NCI-H2171 treated with DMSO at 0.1 percent for 48 hours (cell line): ENCODE measurements around the gene SEC61A2.
"Not testable (repeated sequence)": the region's sequence is repeated elsewhere in the genome, so short reads cannot be mapped to it uniquely, and the experiment has no call there.

Source experiments
- DNase-seq: peaks from one replicate; lab custom pipeline; 2025; lab: John Stamatoyannopoulos, UW

The SEC61A2 gene

GRCh38 chr10:12129222-12130111 lies at the start of gene SEC61A2:
SEC61A2 (plus strand) TSS chr10:12129677; CDS start chr10:12129788, 111 bp downstream.
- peak; percentile 64 for DNase-seq

GRCh38 chr10:12081470-12081869 lies 48.0 kb upstream of the SEC61A2 start:
- no peak for DNase-seq

GRCh38 chr10:12081879-12082557 lies 47.5 kb upstream of the SEC61A2 start:
- DNase-seq: no peak

- no peak for DNase-seq
Measured at GRCh38 chr10:12088919-12089318, 40.6 kb upstream of the SEC61A2 start.

- DNase-seq: no peak
Measured at GRCh38 chr10:12091421-12091820, 38.1 kb upstream of the SEC61A2 start.

GRCh38 chr10:12097361-12097760 lies 32.1 kb upstream of the SEC61A2 start:
- DNase-seq: not testable (repeated sequence)

- peak; percentile 77 for DNase-seq
Measured at GRCh38 chr10:12097791-12098190, 31.7 kb upstream of the SEC61A2 start.

- DNase-seq: no peak
Measured at GRCh38 chr10:12098966-12099365, 30.5 kb upstream of the SEC61A2 start.

GRCh38 chr10:12103802-12104201 lies 25.7 kb upstream of the SEC61A2 start:
- no peak for DNase-seq

GRCh38 chr10:12107781-12108180 lies 21.7 kb upstream of the SEC61A2 start:
- DNase-seq: no peak

GRCh38 chr10:12109286-12109685 lies 20.2 kb upstream of the SEC61A2 start:
- no peak for DNase-seq

GRCh38 chr10:12111528-12111927 lies 17.9 kb upstream of the SEC61A2 start:
- no peak for DNase-seq

- DNase-seq: no peak
Measured at GRCh38 chr10:12113627-12114026, 15.8 kb upstream of the SEC61A2 start.

- DNase-seq: no peak
Measured at GRCh38 chr10:12121673-12122072, 7.8 kb upstream of the SEC61A2 start.

- peak; percentile 46 for DNase-seq
Measured at GRCh38 chr10:12130237-12130872, 878 bp downstream of the SEC61A2 start.

GRCh38 chr10:12135631-12136030 lies 6.2 kb downstream of the SEC61A2 start:
- no peak for DNase-seq

- DNase-seq: no peak
Measured at GRCh38 chr10:12140038-12140437, 10.6 kb downstream of the SEC61A2 start.

GRCh38 chr10:12144538-12144937 lies 15.1 kb downstream of the SEC61A2 start:
- DNase-seq: no peak

GRCh38 chr10:12150163-12150562 lies 20.7 kb downstream of the SEC61A2 start:
- DNase-seq: no peak

GRCh38 chr10:12154516-12154915 lies 25.0 kb downstream of the SEC61A2 start:
- no peak for DNase-seq

GRCh38 chr10:12156367-12157123 lies 27.1 kb downstream of the SEC61A2 start:
- no peak for DNase-seq

GRCh38 chr10:12158111-12158510 lies 28.6 kb downstream of the SEC61A2 start:
- DNase-seq: no peak
